ENCODE measurements around the gene FAM229A.

The FAM229A gene

GRCh38 chr1:32327204-32327603 is 35.1 kb downstream of the FAM229A start:
- DNase-seq, result no peak

GRCh38 chr1:32321712-32322291 is 40.5 kb downstream of the FAM229A start:
- DNase-seq, result no peak

GRCh38 chr1:32318127-32318869 is 44.0 kb downstream of the FAM229A start:
- no peak for DNase-seq

- no peak for DNase-seq
Observed at GRCh38 chr1:32316903-32317277, 45.4 kb downstream of the FAM229A start.

- DNase-seq, result no peak
Observed at GRCh38 chr1:32311709-32312393, 50.4 kb downstream of the FAM229A start.
